Measurements from ENCODE around the gene ARG2.

- TF ChIP-seq EZH2 (IDR thresholded peaks at IDR 0.05; ENCODE audit: borderline replicate concordance, low read depth, low read length, poor library complexity, severe bottlenecking) = no peak
- TF ChIP-seq, protein P1, sequence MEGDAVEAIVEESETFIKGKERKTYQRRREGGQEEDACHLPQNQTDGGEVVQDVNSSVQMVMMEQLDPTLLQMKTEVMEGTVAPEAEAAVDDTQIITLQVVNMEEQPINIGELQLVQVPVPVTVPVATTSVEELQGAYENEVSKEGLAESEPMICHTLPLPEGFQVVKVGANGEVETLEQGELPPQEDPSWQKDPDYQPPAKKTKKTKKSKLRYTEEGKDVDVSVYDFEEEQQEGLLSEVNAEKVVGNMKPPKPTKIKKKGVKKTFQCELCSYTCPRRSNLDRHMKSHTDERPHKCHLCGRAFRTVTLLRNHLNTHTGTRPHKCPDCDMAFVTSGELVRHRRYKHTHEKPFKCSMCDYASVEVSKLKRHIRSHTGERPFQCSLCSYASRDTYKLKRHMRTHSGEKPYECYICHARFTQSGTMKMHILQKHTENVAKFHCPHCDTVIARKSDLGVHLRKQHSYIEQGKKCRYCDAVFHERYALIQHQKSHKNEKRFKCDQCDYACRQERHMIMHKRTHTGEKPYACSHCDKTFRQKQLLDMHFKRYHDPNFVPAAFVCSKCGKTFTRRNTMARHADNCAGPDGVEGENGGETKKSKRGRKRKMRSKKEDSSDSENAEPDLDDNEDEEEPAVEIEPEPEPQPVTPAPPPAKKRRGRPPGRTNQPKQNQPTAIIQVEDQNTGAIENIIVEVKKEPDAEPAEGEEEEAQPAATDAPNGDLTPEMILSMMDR (conservative IDR thresholded peaks at IDR 0.05; ENCODE audit: low read depth, low read length) = no peak
Measured at GRCh38 chr14:67697006-67697405, 77.3 kb downstream of the ARG2 start.

Measured in A673 (cell line).